Suprapubic skin (tissue), 3 donors: ENCODE data around the gene SETD2.

Source experiments
- POLR2A ChIP-seq, 2 donors: fragments of 450-650 bp; IDR thresholded peaks; one replicate each; pipeline ENCODE4 v1.6.1; 2017; ENCODE audit warnings: antibody characterized with exemption in 2 of 2, mild to moderate bottlenecking in 2 of 2, moderate library complexity in 2 of 2
- TF ChIP-seq, protein P1 (sequence below), 2 donors: fragments of 200-600 bp in 1 of 2; fragments of 450-650 bp in 1 of 2; sonication (generic) in 1 of 2; IDR thresholded peaks; one replicate each; pipeline ENCODE4 v1.5.1; 2016 to 2019; ENCODE audit warnings: antibody characterized with exemption in 2 of 2, mild to moderate bottlenecking in 1 of 2, moderate library complexity in 1 of 2

DNA sequence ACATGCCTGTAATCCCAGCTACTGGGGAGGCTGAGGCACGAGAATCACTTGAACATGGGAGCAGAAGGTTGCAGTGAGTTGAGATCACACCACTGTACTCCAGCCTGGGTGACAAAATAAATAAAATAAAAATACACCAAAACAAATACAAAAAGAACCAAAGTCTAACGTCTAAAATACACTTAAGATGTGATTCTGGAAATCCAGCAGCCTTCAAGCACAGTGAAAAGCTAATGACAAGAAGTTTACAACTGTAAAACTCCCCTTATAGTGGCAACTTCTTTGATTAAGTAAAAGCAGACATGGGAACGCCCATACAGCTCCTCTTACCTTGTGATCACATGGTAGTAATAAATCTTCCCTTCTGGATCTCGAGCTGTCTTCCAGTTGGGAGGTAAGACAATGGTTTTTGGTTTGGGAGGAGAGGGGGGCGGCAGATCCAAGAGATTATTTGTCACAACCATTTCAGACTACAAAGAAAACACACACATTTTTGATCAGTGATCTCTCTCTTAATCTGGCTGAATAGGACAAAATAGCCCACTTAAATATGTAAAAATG, 121.6 kb downstream of the SETD2 start:
- TF ChIP-seq POLR2A (IDR thresholded peaks at IDR 0.05), result no peak
- TF ChIP-seq, protein P1, sequence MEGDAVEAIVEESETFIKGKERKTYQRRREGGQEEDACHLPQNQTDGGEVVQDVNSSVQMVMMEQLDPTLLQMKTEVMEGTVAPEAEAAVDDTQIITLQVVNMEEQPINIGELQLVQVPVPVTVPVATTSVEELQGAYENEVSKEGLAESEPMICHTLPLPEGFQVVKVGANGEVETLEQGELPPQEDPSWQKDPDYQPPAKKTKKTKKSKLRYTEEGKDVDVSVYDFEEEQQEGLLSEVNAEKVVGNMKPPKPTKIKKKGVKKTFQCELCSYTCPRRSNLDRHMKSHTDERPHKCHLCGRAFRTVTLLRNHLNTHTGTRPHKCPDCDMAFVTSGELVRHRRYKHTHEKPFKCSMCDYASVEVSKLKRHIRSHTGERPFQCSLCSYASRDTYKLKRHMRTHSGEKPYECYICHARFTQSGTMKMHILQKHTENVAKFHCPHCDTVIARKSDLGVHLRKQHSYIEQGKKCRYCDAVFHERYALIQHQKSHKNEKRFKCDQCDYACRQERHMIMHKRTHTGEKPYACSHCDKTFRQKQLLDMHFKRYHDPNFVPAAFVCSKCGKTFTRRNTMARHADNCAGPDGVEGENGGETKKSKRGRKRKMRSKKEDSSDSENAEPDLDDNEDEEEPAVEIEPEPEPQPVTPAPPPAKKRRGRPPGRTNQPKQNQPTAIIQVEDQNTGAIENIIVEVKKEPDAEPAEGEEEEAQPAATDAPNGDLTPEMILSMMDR (IDR thresholded peaks at IDR 0.05), result no peak
